IPS-NIHi7 (cell line): ENCODE measurements around the gene C3AR1.
"Not testable (repeated sequence)": the region's sequence is repeated elsewhere in the genome, so short reads cannot be mapped to it uniquely, and the experiment has no call there.

Experiments
- DNase-seq: peaks from one replicate; pipeline ENCODE4 v3.0.0; 2012; ENCODE audit warnings: mixed read lengths; ENCODE audit errors: extremely low spot score

C3AR1 gene

DNA sequence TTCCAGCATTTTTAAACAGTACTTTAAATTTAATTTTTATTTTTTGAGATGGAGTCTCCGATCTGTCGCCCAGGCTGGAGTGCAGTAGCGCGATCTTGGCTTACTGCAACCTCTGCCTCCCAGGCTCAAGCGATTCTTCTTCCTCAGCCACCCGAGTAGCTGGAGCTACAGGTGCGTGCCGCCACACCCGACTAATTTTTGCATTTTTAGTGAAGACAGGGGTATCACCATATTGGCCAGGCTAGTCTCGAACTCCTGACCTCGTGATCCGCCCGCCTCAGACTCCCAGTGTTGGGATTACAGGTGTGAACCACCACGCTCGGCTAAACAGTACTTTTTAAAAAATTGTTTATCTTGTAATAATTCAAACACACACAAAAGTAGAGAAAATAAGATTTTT is 37.9 kb downstream of the C3AR1 start:
- no peak for DNase-seq

DNA sequence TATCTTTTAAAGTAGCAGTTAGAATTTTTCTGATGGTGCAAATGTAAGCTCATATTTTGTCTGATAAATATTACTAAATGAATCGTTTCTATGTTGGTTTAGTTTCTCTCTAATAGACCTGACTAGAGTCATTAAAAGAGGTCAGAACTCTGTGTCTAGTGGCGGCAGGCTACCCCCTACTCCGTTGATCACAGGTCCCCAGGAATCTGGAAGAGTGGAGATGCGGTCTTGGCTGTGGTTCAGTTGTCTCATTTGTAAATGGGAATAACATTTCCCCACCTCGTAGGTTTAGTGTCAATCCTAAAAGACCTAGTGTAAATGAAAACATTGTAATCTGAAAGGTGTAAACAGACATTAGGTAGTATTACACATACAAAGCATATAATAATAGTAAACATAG is 38.3 kb downstream of the C3AR1 start:
- no peak for DNase-seq

DNA sequence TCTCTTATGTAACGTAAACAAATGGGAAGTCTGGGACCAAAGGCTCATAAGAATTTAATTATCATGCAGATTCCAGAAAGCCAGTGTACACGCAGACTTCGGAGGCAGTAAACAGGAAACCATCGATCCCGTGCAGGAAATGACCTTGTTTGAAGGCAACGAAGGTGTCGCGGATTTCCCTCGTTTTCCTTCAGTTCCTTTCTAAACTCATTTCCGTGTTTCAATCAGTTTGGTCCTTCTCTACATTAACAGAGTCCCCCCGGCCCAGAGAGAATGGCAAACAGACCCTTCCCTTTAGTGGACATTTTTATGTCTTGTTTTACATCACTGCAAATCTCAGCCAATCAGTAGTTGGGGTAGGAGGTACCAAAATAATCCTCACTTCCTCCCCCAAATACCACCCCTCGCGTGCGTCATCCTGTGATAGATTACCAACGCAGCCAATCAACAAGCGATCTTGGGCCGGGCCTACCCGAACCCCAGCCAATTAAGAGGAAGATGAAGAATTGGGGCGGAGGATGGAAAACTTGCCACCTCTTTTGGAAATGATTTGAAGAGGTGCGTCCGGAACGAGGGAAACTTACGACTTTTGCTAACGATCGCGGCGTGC is 39.8 kb downstream of the C3AR1 start:
- DNase-seq = peak; percentile 96

DNA sequence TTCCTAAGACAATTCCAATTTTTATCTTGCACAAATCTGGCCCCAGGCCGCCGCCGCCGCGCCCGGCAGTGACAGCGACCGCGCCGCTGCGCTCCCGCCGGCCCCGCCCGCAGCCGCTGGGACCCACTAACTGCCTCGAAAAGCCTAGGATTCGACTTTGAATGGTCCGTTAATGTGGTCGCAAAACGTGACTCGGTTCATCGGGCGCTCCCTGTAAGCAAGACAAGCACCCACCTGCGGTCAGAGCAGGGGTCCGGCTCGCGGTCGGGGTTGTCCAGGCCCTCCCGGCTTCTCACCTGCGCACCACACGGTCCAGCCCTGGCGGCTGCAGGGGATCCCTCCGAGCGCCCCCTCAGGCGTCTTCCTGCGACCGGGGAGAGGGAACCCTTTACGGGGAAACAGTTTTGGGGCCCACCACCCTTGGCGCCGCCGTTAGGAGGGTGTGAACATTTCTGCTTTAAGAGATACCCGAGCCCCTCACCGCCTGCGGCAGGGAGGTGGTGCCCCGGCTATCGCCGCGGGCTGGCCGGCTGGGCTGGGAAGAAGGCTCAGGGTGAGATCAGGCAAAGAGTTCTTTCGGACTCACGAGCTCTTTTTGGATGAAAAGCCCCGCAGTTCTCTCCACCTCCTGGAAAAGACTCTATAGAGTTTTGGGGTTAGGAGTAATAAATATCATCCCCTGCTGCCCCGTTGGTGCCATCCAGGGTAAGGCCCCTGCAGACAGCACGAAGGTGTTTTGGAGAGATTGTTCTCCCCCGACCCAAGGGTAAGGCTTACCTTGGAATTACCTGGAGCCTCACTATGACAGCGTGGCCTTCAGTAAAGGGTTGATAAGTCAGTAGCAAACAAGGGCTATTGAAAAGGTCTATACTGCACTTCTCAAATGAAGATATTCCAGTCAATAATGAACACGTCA is 47.2 kb downstream of the C3AR1 start:
- DNase-seq = peak; percentile 88

DNA sequence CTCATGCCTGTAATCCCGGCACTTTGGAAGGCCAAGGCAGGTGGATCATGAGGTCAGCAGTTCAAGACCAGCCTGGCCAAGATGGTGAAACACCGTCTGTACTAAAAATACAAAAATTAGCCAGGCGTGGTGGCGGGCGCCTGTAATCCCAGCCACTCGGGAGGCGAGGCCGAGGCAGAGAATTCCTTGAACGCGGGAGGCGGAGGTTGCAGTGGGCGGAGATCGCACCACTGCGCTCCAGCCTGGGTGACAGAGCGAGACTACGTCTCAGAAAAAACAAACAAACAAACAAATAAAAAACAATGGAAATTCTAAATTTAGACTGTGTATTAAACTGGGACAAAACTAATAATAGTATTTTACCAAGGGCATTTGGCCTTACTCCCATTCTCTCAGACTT is 47.9 kb downstream of the C3AR1 start:
- DNase-seq = not testable (repeated sequence)

DNA sequence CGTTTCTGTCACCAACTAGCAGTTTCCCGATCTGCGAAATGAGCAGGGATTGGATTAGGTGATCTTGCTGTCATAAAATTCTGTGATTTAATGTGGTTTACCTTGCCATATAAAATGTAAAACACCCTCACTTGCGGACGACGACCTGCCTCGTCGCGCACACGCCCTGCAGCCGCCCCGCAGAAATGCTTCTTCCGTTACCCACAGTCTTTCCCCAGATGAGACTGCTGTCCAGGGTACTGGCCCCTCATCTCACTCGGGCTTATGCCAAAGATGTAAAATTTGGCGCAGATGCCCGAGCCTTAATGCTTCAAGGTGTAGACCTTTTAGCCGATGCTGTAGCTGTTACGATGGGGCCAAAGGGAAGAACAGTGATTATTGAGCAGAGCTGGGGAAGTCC is 51.3 kb downstream of the C3AR1 start:
- no peak for DNase-seq

DNA sequence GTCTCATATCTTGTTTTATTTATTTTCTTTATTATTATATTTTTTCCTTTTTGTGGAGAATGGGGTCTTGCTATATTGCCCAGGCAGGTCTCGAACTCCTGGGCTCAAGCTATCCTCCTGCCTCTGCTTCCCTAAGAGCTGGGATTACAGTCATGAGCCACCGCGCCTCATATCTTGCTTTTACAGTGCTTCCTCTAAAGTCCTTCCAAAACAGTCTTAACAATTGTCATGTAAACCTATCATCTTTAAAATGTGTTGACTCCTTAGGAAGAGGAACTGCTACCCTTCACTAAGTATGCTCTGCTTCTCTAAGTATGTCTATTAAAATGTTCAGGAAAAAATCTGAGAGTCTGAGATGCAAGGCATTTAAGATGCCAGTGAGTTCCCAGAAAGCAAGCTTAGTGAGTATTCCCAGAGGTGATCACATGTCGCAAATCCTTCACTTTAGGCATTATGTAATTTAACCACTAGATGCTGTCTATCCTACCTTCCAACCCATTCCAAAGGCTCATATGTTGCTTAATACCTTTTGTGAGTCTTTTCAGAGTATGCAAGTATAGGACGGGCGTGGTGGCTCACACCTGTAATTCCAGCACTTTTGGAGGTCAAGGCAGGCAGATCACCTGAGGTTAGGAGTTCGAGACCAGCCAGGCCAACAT is 53.4 kb downstream of the C3AR1 start:
- DNase-seq = no peak

DNA sequence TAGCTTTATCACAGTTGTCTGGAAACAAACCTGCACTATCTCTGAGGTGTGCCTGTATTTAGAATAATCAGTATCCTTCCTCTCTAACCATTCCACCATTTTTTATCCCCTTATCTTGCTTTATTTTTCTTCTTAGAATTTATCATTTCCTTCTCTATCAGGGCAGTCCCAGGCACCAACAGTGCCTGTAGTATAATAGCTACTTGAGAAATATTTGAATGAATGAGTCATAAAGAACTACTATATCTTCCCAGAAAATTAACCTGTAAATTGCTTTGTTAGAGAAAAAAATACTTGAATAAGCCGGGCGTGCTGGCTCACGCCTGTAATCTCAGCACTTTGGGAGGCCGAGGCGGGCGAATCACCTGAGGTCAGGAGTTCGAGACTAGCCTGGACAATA is 54.8 kb downstream of the C3AR1 start:
- DNase-seq = no peak
